Measurements from ENCODE around the gene VSIR. TPM values are rescaled to one million over a fixed set of nuclear protein-coding genes. Genes with fewer than 3 reads are reported as not detected.
A peak's percentile ranks its signal among the peaks of the same experiment; 100 is the strongest.

The VSIR gene
- 10 to 100 TPM; 70.1 to 70.5 TPM for total RNA-seq

- Mint-ChIP-seq H3K27me3 (ENCODE audit: low read depth) (no peaks in the 10 kb centered on the region), H3K4me3 (peak within 1 kb of the TSS; percentile 82 to 95), H3K36me3 (ENCODE audit: insufficient read depth in 2 of 2) (peaks cover 2% of the 10 kb centered on the region in 2 donors), H3K9me3 (peaks cover 0 to 3% of the 10 kb centered on the region in 2 donors), H3K4me1 (ENCODE audit: low read depth) (peaks cover 71% of the 10 kb centered on the region), H3K27ac (peak within 1 kb of the TSS; percentile 92)
- ATAC-seq (replicated peaks in 1 of 2), result peak; percentile 68 to 71
- DNase-seq, result peak; percentile 94 to 99
Observed at GRCh38 chr10:71773221-71773971, at the start of gene VSIR. Gene VSIR, minus strand, starts transcription at chr10:71773520. Its CDS starts 81 bp downstream, at chr10:71773439.

DNA sequence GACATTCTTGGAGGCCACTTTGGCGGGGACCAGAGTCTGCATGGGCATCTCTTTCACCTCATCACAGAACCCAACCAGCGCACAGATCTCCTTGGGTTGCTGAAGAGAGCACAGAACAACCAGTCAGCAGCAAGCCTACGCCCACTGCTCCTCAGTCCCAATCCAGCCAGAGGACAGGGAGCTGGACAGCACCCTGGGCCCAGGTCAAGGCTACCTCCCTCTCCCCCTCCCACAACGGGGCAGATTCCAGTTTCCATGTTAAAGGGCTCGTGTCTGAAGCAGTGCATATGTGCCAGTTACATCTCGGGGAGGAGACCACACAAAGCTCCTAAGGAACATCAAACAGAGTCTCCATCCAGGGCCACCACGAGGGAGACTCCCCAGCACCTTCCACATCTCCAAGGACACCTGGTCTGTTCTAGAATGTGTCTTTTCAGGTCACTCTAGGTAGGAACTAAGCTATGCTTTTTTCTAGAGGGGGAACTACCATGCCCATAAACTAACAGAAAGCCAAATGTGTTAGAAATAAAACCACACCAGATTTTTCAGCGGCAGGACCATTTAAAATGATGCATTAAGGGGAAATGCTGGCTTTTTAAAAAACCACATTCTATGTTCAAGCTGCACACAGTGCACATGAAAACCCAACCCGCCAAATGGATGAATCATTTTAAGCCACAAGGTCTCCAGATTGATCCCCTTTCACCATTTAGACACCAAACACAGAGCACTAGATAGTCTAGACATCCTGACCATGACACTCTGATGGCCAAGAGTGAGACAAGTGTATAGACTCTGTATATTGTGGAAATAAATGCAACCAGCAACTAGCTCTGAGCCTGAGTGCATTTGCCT, 48.8 kb upstream of the VSIR start:
- Mint-ChIP-seq H3K4me3 (peak overlapping the region in 1 of 2 donors; percentile 17), H3K9me3 (no peaks in the 10 kb centered on the region), H3K36me3 (ENCODE audit: insufficient read depth in 2 of 2) (peaks cover 4 to 6% of the 10 kb centered on the region in 2 donors), H3K27me3 (ENCODE audit: low read depth) (no peaks in the 10 kb centered on the region), H3K27ac (peak overlapping the region; percentile 18), H3K4me1 (ENCODE audit: low read depth) (peaks cover 16% of the 10 kb centered on the region)
- ATAC-seq (replicated peaks in 1 of 2) (peak; percentile 87 to 93), DNase-seq (peak; percentile 31 to 46)

- H3K9me3 Mint-ChIP-seq, result no peaks in the 10 kb centered on the region
- H3K27me3 Mint-ChIP-seq (ENCODE audit: low read depth), result no peaks in the 10 kb centered on the region
- no peak for ATAC-seq (replicated peaks in 1 of 2)
- H3K27ac Mint-ChIP-seq, result peak overlapping the region; percentile 46
- peaks cover 16% of the 10 kb centered on the region for H3K4me1 Mint-ChIP-seq (ENCODE audit: low read depth)
- DNase-seq, result no peak
- H3K4me3 Mint-ChIP-seq, result no peak overlapping the region
- peaks cover 4 to 12% of the 10 kb centered on the region in 2 donors for H3K36me3 Mint-ChIP-seq (ENCODE audit: insufficient read depth in 2 of 2)
Observed at GRCh38 chr10:71820966-71821365, 47.6 kb upstream of the VSIR start.

GRCh38 chr10:71819985-71820384, 46.7 kb upstream of the VSIR start:
- H3K27me3 Mint-ChIP-seq (ENCODE audit: low read depth), result no peaks in the 10 kb centered on the region
- ATAC-seq (replicated peaks in 1 of 2) (no peak), DNase-seq (no peak)
- H3K36me3 Mint-ChIP-seq (ENCODE audit: insufficient read depth in 2 of 2), result peaks cover 4 to 11% of the 10 kb centered on the region in 2 donors
- H3K9me3 Mint-ChIP-seq, result no peaks in the 10 kb centered on the region
- H3K27ac Mint-ChIP-seq, result no peak overlapping the region
- no peak overlapping the region for H3K4me3 Mint-ChIP-seq
- H3K4me1 Mint-ChIP-seq (ENCODE audit: low read depth), result peaks cover 16% of the 10 kb centered on the region

DNA sequence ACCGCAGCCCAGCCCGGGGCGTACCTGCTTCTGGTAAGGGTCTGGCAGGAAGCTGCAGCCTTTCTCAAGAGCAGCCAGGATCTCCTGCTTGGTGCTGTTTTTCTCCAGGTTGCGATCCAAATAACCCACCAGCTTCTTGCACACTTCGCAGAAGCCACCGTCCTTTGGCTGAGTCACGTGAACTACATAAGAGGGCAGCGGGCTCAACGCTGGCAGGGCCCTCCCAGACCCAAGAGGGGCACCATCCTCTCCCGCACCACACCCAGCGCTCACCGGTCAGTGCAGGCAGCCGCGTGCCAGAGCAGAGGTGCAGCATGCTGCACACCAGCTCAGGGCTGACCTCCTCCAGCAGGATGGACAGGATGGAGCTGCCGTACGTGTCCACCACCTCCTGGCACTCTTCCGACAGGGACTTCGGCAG, 46.1 kb upstream of the VSIR start:
- H3K4me3 Mint-ChIP-seq, result no peak overlapping the region
- peaks cover 4 to 11% of the 10 kb centered on the region in 2 donors for H3K36me3 Mint-ChIP-seq (ENCODE audit: insufficient read depth in 2 of 2)
- no peak overlapping the region for H3K27ac Mint-ChIP-seq
- peaks cover 16% of the 10 kb centered on the region for H3K4me1 Mint-ChIP-seq (ENCODE audit: low read depth)
- no peak for DNase-seq
- no peak for ATAC-seq (replicated peaks in 1 of 2)
- no peaks in the 10 kb centered on the region for H3K9me3 Mint-ChIP-seq
- H3K27me3 Mint-ChIP-seq (ENCODE audit: low read depth), result no peaks in the 10 kb centered on the region

- H3K27me3 Mint-ChIP-seq (ENCODE audit: low read depth), result no peaks in the 10 kb centered on the region
- ATAC-seq (replicated peaks in 1 of 2) (no peak), DNase-seq (no peak)
- H3K9me3 Mint-ChIP-seq, result no peaks in the 10 kb centered on the region
- H3K27ac Mint-ChIP-seq, result no peak overlapping the region
- peaks cover 4 to 11% of the 10 kb centered on the region in 2 donors for H3K36me3 Mint-ChIP-seq (ENCODE audit: insufficient read depth in 2 of 2)
- H3K4me1 Mint-ChIP-seq (ENCODE audit: low read depth), result peaks cover 16% of the 10 kb centered on the region
- no peak overlapping the region for H3K4me3 Mint-ChIP-seq
Observed at GRCh38 chr10:71818674-71819260, 45.4 kb upstream of the VSIR start.

DNA sequence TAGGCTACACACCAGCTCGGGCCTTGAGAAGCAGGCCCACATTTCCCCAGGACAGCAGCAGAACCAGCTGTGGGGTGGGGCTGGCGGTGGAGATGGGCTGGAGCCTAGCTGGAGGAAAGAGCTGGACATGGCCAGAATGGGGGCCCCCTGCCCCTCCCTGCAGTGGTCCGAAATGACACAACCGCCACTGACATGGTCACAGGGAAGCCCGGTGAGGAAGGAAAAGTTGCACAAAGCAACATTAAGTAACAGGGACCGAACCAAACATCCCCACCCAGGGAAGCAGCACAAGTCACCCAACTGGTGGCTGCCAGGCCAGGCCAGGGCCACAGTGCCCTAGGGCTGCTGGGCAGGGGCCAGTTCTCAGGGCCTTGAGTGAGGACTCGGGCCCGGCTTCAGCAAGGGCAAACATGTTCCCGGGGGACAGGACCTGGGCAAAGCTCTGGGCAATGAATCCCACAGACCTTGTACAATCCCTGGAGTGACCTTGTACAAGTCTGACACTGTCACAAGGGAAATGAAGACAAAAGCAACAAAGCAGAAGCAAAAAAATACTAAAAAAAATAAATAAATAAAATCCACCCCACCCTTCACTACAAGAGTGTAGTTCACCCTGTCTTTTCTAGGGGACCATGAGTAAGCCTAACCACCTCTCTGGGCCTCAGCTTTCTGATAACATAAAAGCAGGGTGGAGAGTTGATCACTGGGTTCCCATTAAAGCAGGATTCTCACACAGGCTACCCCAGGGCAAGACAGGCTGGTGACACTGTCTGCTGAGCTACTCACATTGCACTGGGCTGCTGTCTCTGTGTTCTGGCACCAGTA, 44.7 kb upstream of the VSIR start:
- Mint-ChIP-seq H3K27ac (no peak overlapping the region), H3K36me3 (ENCODE audit: insufficient read depth in 2 of 2) (peaks cover 4 to 11% of the 10 kb centered on the region in 2 donors), H3K4me1 (ENCODE audit: low read depth) (peaks cover 16% of the 10 kb centered on the region), H3K9me3 (no peaks in the 10 kb centered on the region), H3K4me3 (no peak overlapping the region), H3K27me3 (ENCODE audit: low read depth) (no peaks in the 10 kb centered on the region)
- ATAC-seq (replicated peaks in 1 of 2) (no peak), DNase-seq (no peak)

DNA sequence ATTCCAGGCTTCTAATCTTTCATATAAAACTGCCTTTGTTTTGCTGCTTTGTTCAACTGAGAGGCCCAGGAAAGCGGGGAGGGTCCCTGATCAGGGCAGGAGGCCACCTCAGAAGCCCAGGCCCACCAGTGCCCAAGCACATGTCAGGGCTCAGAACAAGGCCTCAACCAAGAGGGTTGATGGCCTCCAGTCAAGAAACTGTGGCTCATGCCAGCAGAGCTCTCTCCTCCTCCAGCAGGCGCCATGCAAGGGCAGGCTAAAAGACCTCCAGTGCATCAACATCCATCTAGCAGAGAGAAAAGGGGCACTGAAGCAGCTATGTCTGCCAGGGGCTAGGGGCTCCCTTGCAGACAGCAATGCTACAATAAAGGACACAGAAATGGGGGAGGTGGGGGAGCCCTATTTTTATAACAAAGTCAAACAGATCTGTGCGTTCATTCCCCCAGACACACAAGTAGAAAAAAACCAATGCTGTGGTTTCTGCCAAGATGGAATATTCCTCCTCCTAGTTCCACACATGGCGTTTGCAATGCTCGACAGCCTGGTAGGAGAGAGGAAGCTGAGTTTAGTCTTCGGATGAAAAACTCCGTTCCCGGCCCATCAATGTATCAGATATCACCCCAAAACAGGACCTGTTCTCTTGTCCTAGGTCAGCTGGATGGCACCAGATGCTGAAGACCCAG, 43.8 kb upstream of the VSIR start:
- no peak for DNase-seq
- H3K36me3 Mint-ChIP-seq (ENCODE audit: insufficient read depth in 2 of 2), result peaks cover 4 to 11% of the 10 kb centered on the region in 2 donors
- no peaks in the 10 kb centered on the region for H3K9me3 Mint-ChIP-seq
- H3K27me3 Mint-ChIP-seq (ENCODE audit: low read depth), result no peaks in the 10 kb centered on the region
- H3K27ac Mint-ChIP-seq, result peak overlapping the region; percentile 25
- peaks cover 9% of the 10 kb centered on the region for H3K4me1 Mint-ChIP-seq (ENCODE audit: low read depth)
- H3K4me3 Mint-ChIP-seq, result no peak overlapping the region
- ATAC-seq (replicated peaks in 1 of 2), result no peak

GRCh38 chr10:71816421-71816851, 43.1 kb upstream of the VSIR start:
- DNase-seq, result no peak
- H3K4me3 Mint-ChIP-seq, result no peak overlapping the region
- ATAC-seq (replicated peaks in 1 of 2), result no peak
- H3K27me3 Mint-ChIP-seq (ENCODE audit: low read depth), result no peaks in the 10 kb centered on the region
- peaks cover 4 to 11% of the 10 kb centered on the region in 2 donors for H3K36me3 Mint-ChIP-seq (ENCODE audit: insufficient read depth in 2 of 2)
- peaks cover 2% of the 10 kb centered on the region for H3K4me1 Mint-ChIP-seq (ENCODE audit: low read depth)
- no peak overlapping the region for H3K27ac Mint-ChIP-seq
- H3K9me3 Mint-ChIP-seq, result no peaks in the 10 kb centered on the region

- Mint-ChIP-seq H3K27ac (peak overlapping the region; percentile 19), H3K36me3 (ENCODE audit: insufficient read depth in 2 of 2) (peaks cover 2 to 6% of the 10 kb centered on the region in 2 donors)
- ATAC-seq (replicated peaks in 1 of 2), result no peak
Observed at GRCh38 chr10:71815515-71816130, 42.3 kb upstream of the VSIR start.

DNA sequence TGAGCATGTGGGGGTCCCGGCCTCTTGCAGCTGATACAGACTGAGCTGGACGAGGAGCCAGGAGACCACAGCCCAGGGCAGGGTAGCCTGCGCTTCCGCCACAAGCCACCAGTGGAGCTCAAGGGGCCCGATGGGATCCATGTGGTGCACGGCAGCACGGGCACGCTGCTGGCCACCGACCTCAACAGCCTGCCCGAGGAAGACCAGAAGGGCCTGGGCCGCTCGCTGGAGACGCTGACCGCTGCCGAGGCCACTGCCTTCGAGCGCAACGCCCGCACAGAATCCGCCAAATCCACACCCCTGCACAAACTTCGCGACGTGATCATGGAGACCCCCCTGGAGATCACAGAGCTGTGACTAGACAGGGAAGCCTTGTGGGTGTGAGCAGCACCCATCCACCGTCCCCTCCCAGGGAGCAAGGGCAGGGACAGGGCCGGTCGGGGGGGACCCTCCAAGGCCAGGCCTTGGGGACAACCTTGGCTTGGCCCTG, 41.6 kb upstream of the VSIR start:
- DNase-seq (no peak), ATAC-seq (replicated peaks in 1 of 2) (no peak)
- no peaks in the 10 kb centered on the region for H3K9me3 Mint-ChIP-seq
- no peak overlapping the region for H3K4me3 Mint-ChIP-seq
- no peaks in the 10 kb centered on the region for H3K4me1 Mint-ChIP-seq (ENCODE audit: low read depth)
- no peaks in the 10 kb centered on the region for H3K27me3 Mint-ChIP-seq (ENCODE audit: low read depth)
- peaks cover 2 to 6% of the 10 kb centered on the region in 2 donors for H3K36me3 Mint-ChIP-seq (ENCODE audit: insufficient read depth in 2 of 2)
- no peak overlapping the region for H3K27ac Mint-ChIP-seq

More at GRCh38 chr10:71815515-71816130, 42.3 kb upstream of the VSIR start:
- no peak for DNase-seq
- H3K27me3 Mint-ChIP-seq (ENCODE audit: low read depth), result no peaks in the 10 kb centered on the region
- H3K4me1 Mint-ChIP-seq (ENCODE audit: low read depth), result no peaks in the 10 kb centered on the region
- H3K9me3 Mint-ChIP-seq, result no peaks in the 10 kb centered on the region
- no peak overlapping the region for H3K4me3 Mint-ChIP-seq
